Sciatic nerve (tissue), 2 donors: Measurements from ENCODE around the gene AHR. TPM values are rescaled to one million over a fixed set of nuclear protein-coding genes. Genes with fewer than 3 reads are reported as not detected.
"Not testable (repeated sequence)": the region's sequence is repeated elsewhere in the genome, so short reads cannot be mapped to it uniquely, and the experiment has no call there.

Experiments
- ATAC-seq: fragments of 200-7000 bp; cut with Tn5 transposase; one replicate; pipeline ENCODE4 v1.9.1; 2020; ENCODE audit warnings: mild to moderate bottlenecking, moderate library complexity
- DNase-seq: peaks from one replicate; pipeline ENCODE4 v3.0.0-alpha.2; 2020; ENCODE audit warnings: low spot score
- intact Hi-C: fragments of 100-400 bp; cut with DNase I; formaldehyde crosslinking; loops from one replicate; pipeline ENCODE4 v1.14.2; 2022
- total RNA-seq: library from RNA; stranded (reverse); fragmentation: NEBNext Ultra II Directional; extraction: Animal tissue kit (Norgen Biotek cat#: 25700); gene quantifications from one replicate; pipeline ENCODE4 v1.2.1, GENCODE V29; 2021
- donor health status: DM: no; HTN: no; CAD: no.
- donor health status: DM: no; HTN: no; CAD: no.

The AHR gene
- total RNA-seq, 1 donor from 2014 or later = 288 TPM

DNA sequence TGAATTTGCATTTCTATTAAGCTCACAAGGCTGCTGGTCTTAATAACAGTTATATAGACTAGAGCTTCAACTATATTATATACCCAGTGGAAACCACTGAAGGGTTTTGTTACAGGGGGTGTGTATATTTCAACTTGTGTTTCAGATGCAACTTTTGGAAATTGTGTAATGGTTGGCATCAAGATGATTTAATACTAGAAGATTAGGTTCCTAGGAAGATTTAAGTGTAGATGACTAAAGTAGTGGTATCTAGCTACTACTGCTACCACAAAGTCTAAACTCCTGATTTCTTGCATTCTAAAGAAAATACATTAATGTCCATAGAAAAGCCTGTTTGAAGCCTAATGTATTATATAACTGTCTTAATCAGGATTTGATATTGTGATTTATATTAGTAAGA is 30.2 kb downstream of the AHR start:
- intact Hi-C loops = no loop called here
- DNase-seq (no peak), ATAC-seq (no peak)

DNA sequence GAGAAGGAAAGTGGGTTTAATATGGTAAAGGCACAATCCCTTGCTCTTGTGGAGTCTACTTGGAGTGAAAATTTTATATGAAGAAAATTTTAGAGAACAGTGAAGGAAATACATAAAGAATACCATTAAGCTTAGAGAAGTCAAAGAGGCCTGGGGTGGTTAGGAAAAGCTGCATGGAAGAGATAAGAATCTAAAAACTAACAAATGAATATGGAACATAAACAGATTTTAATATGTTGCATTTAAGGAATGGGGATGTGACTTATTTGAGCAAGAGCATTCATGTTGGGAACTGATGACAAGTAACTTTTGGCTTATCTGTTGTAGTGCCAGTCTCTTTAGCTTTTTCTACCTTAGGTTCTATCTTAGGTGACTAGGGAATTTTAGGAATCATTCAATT is 31.0 kb downstream of the AHR start:
- no peak for DNase-seq
- intact Hi-C loops = no loop called here

DNA sequence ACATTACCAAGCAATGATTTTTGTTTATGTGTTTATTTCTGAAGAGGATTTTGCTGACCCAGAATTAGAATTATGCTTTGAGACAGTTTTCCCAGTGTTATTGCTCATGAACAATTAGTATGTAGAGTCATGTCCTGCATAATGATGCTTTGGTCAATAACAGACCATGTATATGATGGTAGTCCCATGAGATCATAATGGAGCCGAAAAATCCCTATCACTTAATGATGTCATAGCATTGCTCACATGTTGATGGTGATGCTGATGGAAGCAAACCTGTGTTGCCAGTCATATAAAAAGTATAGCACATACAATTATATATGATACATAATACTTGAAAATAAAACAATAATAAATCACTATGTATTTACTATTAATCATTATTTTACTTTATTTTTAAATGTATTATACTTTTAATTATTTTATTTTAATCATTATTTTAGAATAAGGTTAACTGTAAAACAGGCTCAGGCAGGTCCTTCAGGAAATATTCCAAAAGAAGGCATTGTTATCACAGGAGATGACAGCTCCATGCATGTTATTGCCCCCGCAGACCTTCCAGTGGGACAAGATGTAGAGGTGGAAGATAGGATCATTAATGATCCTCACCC is 33.5 kb downstream of the AHR start:
- ATAC-seq = no peak
- DNase-seq = no peak
- intact Hi-C loops = no loop called here

More for the DNA sequence above, 31.0 kb downstream of the AHR start:
- no peak for ATAC-seq

DNA sequence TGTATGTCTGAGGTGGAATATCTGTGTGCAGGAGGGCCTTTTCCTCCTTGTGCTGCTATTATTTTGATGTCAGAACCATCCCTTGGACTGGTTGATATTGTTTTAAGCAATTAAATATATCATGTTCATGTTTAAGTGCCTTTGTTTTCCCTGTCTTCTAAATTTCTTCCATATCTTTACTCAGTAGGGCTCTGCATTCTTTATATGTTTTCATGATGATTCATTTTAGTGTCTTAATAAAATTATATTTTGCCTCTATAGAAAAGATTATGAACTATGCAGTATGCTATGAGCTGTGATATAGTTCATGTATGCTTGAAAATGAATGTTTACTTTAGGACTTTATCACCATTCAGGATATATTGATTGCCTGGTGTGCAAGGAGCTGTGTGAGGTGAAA is 34.8 kb downstream of the AHR start:
- DNase-seq (no peak), ATAC-seq (no peak)
- intact Hi-C loops = no loop called here

DNA sequence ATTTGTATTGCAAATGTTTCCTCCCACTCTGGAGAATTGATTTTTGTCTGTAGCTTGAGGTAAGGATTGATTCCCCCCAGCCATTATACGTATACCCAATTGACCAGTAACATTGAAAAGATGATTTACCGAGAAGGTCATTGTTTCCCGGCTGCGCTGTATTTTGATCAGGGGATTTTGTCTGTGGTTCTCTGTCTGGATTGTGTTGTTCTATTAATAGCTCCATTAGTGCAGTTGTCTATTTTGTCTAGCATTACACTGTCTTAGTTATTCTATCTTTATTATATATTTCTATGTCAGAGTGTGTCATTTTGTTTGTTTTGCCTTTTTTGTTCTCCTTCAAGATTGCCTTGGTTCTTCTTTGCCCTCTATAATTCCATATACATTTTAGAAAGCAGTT is 37.7 kb downstream of the AHR start:
- intact Hi-C loops = no loop called here
- no peak for ATAC-seq
- DNase-seq = no peak

DNA sequence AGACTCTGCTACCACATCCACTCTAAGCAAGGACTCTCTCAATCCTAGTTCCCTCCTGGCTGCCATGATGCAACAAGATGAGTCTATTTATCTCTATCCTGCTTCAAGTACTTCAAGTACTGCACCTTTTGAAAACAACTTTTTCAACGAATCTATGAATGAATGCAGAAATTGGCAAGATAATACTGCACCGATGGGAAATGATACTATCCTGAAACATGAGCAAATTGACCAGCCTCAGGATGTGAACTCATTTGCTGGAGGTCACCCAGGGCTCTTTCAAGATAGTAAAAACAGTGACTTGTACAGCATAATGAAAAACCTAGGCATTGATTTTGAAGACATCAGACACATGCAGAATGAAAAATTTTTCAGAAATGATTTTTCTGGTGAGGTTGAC is 40.7 kb downstream of the AHR start:
- DNase-seq (no peak), ATAC-seq (peak; percentile 64)
- intact Hi-C loops = no loop called here

DNA sequence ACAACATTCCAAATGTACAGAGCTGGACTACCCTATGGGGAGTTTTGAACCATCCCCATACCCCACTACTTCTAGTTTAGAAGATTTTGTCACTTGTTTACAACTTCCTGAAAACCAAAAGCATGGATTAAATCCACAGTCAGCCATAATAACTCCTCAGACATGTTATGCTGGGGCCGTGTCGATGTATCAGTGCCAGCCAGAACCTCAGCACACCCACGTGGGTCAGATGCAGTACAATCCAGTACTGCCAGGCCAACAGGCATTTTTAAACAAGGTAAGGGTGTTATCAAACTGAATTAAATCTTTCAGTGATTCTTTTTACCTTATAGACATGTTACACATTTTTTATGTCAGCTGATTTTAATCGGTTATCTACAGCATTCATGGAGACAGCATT is 41.5 kb downstream of the AHR start:
- intact Hi-C loops = no loop called here
- no peak for DNase-seq
- peak; percentile 72 for ATAC-seq

DNA sequence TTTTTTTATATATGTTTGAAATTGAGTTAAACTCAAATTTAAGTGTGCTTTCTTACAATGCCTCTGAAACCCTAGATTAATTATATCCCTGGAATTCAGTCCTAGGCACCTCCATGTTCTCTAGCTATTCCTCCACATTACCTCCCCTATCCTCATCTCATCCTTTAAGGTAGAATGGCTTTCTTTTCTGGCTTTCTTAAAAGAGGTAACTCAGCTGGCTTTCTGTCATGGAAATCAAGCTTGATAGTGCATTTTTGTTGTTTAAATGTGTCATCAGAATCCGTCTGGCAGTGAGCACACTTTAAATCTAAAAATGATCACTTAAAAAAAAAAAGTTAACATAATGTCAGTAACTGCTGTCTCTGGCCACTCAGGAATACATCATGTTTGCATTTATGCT is 42.2 kb downstream of the AHR start:
- DNase-seq (no peak), ATAC-seq (no peak)
- intact Hi-C loops = no loop called here

DNA sequence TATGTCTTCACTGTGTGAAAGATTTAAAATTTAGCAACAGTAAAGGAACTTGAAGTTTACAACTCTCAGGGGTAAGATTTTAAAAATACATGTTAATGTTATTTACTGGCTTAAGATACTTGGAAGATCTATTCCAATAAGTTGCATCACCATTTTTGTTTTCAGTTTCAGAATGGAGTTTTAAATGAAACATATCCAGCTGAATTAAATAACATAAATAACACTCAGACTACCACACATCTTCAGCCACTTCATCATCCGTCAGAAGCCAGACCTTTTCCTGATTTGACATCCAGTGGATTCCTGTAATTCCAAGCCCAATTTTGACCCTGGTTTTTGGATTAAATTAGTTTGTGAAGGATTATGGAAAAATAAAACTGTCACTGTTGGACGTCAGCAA is 44.3 kb downstream of the AHR start:
- ATAC-seq (peak; percentile 31), DNase-seq (no peak)
- intact Hi-C loops = no loop called here

DNA sequence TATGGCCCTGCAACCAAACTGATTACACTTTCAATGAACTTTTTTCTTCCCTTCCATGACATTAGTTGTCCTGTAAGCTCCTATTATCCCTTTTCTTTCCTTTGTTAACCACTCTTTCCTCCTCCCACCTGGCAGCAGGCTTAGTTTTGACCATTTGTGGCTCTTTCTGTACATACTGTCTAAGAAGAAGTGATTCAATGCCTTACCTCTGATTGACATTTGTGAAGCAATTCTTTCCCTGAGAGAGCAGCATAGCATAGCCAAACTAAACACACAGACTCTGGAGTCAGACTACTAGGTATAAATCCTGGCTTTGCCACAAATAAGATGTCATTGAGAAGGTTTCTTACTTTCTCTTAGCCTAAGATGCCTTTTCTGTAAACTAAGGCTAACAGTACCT is 48.9 kb downstream of the AHR start:
- no peak for DNase-seq
- intact Hi-C loops = no loop called here
- ATAC-seq = no peak

DNA sequence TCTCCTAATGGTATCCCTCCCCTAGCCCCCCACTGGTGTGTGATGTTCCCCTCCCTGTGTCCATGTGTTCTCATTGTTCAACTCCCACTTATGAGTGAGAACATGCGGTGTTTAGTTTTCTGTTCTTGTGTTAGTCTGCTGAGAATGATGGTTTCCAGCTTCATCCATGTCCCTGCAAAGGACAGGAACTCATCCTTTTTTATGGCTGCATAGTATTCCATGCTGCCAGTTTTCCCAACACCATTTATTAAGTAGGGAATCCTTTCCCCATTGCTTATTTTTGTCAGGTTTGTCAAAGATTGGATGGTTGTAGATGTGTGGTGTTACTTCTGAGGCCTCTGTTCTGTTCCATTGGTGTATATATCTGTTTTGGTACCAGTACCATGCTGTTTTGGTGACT is 50.5 kb downstream of the AHR start:
- intact Hi-C loops, ATAC-seq, DNase-seq: not testable (repeated sequence)

DNA sequence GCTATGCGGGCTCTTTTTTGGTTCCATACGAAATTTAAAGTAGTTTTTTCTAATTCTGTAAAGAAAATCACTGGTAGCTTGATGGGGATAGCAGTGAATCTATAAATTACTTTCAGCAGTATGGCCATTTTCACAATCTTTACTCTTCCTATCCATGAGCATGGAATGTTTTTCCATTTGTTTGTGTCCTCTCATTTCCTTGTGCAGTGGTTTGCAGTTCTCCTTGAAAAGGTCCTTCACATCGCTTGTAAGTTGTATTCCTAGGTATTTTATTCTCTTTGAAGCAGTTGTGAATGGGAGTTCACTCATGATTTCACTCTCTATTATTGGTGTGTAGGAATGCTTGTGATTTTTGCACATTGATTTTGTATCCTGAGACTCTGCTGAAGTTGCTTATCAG is 51.9 kb downstream of the AHR start:
- ATAC-seq, intact Hi-C loops, DNase-seq: not testable (repeated sequence)

DNA sequence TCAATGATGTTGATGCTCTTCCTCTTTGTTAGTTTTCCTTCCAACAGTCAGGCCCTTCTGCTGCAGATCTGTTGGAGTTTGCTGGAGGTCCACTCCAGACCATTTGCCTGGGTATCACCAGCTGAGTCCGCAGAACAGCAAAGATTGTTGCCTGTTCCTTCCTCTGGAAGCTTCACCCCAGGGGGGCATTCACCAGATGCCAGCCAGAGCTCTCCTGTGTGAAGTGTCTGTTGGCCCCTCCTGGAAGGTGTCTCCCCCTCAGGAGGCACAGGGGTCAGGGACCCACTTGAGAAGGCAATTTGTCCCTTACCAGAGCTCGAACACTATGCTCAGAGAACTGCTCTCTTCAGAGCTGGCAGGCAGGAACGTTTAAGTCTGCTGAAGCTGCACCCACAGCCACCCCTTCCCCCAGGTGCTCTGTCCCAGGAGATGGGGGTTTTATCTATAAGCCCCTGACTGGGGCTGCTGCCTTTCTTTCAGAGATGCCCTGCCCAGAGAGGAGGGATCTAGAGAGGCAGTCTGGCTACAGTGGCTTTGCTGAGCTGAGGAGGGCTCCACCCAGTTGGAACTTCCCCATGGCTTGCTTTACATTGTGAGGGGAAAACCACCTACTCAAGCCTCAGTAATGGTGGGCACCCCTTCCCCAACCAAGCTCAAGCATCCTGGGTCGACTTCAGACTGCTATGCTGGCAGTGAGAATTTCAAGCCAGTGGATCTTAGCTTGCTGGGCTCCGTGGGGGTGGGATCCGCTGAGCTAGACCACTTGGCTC is 55.4 kb downstream of the AHR start:
- ATAC-seq, intact Hi-C loops, DNase-seq: not testable (repeated sequence)

DNA sequence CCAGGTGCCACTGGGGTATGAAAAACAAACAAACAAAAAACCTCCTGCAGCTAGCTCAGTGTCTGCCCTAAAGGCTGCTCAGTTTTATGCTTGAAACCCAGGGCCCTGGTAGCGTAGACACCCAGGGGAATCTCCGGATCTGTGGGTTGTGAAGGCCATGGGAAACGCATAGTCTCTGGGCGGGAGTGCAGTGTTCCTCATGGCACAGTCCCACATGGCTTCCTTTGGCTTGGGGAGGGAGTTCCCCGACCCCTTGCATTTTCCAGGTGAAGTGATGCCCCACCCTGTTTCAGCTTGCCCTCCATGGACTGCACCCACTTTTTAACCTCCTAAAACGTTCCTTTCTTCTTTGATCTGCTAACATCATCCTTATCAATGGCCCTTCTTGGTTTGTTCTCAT is 56.0 kb downstream of the AHR start:
- intact Hi-C loops = no loop called here
- ATAC-seq (no peak), DNase-seq (no peak)

DNA sequence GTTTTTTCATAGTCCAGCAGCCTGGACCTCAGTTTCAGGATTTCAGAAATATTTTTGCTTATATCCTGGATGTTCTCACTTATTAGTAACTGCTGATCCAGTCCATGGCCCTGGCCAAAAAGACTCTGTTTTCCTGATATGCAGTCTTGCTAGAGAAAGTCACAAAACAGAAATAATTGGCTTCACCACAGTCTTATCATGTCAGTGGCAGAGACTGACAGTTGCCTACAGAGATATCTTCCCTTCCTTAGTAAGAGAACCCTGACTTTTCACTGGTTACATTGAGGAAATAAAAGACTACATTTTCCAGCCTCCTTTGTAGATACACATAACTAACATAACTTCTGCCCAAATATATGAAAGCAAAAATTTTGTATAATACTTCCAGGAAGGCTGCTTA is 56.6 kb downstream of the AHR start:
- intact Hi-C loops = no loop called here
- no peak for ATAC-seq

DNA sequence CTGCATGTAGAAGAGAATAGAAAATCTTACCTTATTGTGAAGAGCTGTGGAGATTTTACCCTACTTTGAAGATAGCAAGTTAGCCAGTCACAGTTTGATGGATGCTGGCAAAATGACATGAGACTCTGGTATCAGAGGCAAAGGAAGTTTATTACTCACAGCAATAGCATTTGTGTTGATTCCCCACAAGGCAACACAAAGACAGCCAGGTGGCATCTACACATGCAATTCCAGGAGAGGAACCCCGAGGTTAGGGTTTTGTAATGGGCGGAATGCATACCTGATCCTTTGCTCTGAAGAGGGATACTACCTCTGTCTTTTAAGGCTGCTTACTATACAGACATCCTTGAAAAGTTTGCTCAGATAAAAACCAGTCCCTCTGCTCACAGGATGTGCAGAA is 59.5 kb downstream of the AHR start:
- intact Hi-C loops = no loop called here
- no peak for DNase-seq
- ATAC-seq = no peak

More for the DNA sequence above, 56.6 kb downstream of the AHR start:
- DNase-seq = no peak

DNA sequence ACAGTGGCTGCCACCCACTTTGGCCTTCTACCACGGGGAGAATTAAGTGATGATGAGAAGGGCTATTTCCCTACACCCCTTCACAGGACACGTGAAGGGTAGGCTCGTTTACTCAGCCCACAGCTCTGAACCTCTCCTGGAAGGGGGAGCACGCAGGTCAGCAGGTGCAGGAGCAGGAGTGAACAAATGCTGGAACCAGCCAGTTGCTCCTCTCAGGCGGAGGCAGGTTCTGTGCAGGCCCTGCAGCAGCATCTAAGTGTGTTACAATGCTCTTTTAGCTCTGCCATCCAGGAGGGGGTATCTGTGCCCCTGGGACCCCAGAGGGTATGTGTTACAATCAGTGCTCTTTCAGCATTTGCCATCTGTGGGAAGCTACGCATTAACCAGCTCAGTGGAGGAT is 61.2 kb downstream of the AHR start:
- DNase-seq (no peak), ATAC-seq (no peak)
- intact Hi-C loops = no loop called here

DNA sequence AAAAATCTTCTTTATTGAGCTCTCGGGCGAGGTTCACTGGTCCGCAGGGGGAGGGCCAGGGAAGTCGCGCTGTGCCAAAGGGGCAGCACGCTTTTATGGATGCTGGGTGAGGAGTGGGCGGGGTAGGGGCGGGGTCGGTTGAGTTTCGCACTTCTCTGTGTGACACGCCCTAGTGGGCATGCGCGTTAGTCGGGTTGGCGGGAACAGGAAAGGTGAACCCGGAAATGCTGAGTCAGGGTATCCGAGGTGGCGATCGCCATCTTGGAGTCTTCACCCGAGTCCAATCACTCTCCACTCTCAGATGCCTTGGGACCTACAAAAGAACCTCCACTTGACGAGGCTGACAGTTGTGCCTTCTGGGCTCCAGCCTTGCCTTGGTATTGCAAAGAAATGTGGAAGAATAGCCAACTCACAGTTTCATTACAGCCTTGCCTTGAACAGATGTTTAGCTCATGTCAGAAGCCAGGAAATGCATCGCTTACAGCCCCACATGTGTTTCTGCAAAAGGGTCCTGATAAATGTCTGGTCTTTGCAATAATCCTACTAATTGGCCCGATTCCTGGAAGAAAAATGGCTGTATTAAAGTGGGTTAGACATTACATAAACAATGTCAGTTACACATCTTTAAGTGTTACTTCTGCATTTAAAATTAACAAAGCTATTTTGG is 64.1 kb downstream of the AHR start:
- ATAC-seq (no peak), DNase-seq (no peak)
- intact Hi-C loops = no loop called here

DNA sequence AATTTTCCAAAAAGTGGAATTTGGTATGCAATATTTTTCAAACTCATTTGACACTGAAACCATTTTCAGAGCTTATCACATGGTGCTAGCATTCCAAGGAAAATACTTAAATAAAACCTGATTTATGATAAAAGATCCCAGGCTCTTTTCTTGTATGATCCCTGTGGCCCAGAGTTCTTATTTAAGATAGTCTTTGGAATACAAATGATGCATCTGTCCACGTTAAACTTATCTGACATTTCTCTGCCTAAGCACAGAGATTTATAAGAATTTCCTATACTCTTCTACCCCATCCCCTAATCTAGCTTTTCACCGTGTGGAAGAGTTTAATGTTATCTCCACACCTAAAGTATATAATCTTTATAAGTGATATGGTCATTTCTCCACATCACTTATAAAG is 66.2 kb downstream of the AHR start:
- ATAC-seq = no peak

DNA sequence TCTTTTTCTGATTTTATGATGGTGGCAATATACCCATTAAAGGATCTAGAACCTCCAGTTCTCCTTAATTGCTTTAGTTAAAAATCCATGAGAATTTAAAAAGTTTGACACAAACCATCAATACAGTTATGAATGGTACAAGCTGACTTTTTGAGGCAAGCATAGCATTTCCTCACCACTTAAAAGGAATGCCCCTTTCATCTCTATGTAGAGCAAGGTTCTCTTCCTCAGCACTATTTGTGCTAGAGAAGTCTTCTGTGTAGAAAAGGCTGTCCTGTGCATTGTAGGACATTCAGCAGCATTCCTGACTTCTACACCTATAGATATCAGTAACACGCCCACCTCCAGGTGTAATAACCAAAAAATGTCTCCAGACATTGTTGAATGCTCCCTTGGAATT is 67.3 kb downstream of the AHR start:
- ATAC-seq (no peak), DNase-seq (no peak)
- intact Hi-C loops = no loop called here

More for the DNA sequence above, 66.2 kb downstream of the AHR start:
- intact Hi-C loops = no loop called here
- DNase-seq = no peak
